C1 segment of cervical spinal cord (tissue), 14 donors: Measurements from ENCODE around the gene KCNK5.

Source experiments
- DNase-seq, 14 donors: peaks; one replicate each; lab custom pipeline; 2025; lab: John Stamatoyannopoulos, UW

KCNK5 gene

GRCh38 chr6:39172377-39172757 is 56.9 kb downstream of the KCNK5 start:
- DNase-seq, result no peak

DNA sequence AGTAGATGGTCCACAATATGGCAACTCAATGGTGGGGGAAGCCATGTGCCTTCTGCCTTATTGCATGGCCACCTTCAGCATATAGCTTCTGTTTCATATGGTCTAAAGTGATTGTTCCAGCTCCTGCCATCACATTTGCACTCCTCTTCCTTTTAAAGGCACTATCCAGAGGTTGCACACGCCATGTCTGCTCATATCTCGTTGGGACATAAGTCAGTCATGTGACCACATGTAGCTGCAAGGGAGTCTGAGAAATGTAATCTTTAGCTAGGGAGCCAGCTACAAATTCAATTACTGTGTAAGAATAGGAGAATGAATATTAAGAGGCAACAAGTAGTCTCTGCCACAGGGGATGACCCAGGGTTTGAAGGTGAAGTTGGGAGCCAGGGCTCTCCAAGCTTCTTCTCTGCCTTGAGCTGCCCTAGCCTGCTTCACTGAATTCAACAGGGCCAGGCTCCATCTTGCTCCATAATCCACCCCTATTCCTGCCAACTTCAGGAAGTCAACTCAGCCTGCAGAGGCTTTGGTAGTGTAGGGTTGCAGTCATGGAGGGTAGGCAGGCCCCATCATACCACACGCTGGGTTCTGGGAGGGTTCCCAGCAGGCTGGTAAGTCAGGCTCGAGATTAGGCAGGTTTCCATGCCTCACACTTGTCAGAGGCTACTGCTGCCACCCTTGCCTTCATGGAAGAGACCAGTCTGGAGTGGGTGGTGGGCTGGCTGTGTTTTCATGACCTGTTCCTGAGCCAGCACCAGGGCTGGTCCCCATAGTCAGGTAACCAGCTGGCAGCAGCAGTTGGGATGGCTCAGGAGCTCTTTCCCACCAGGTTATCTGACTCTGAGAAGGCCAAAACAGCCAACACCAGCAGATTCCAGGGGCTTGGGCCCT is 57.5 kb downstream of the KCNK5 start:
- no peak for DNase-seq

DNA sequence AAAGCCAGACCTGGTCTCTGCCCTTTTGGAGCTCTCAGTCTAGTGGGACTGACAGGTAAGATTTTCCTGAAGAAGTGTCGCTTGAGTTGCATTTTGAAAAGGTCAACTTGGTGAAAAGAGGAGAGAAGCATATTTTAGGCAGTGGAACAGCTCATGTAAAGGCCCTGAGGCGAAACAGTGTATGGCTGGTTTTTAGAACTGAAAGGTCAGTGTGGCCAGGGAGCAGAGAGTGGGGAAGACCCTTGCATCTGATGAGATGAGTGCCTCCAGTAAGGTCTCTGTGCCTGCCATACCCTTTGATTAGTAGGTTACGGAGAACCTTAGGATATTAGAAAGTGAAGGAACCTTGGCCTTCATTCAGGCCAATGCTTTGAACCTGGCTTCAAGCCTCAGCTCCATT is 58.4 kb downstream of the KCNK5 start:
- DNase-seq, result no peak

GRCh38 chr6:39170389-39170788 is 58.9 kb downstream of the KCNK5 start:
- no peak for DNase-seq

DNA sequence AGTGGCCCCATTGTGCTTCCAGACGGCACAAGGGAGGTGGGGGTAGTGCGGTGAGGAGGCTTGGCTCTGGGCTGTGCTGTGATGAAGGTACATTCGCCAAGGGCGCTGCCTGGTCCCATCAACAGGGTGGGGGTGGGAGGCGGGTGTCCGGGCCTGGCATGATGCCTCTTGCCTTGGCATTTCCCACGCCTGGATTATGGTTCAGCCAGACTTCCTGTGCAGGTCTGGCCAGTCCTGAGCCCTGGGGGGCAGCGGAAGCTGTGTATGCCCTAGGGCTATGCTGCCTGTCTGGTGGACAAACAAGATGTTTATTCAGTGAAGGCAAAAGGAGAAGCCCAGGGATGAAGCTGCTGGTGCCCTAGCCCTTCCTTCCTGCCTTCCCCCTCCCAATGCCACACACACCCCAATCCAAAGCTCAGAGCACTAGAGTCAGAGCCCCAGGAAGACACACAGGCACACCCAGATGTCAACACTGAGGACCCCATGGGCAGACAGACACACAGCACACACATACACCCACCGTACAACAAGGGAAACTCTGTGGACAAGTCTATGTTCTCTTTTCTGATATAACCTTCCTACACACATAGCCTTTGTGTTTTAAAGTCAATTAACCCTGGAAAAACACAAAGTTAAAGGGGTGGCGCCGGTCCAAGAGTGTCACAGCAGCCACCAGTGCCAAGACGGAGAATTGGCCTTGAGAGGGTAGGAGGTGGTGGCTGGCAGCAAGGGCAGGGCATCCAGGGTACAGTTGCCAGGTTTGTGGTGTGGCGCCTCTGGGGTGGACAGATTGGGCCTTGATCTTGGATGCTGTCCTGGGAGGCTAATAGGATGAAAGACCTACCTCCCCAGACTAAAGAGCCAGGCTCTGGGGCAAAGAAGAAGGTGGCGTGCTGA is 59.6 kb downstream of the KCNK5 start:
- DNase-seq, result no peak

GRCh38 chr6:39167866-39168625 is 61.2 kb downstream of the KCNK5 start:
- no peak for DNase-seq

- no peak for DNase-seq
These were observed 62.0 kb downstream of the KCNK5 start for GRCh38 chr6:39167321-39167720.

DNA sequence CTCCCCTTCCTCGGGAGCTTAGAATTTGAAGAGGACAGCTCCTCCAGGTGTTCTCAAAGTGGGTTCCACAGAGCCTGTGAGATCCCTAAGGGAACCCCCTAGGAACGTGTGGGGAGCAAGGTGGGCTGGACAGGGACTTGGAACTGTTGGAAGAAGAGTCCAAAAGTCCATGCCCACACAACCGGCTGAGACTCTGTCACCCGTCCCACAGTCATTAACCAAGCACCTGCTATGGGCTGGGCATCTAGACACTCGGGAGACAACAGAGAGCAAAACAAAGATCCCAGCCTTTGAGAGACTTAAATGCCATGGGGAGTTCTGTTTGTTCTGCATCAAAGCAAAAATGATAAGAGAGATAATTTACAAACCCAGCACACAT is 62.4 kb downstream of the KCNK5 start:
- no peak for DNase-seq

DNA sequence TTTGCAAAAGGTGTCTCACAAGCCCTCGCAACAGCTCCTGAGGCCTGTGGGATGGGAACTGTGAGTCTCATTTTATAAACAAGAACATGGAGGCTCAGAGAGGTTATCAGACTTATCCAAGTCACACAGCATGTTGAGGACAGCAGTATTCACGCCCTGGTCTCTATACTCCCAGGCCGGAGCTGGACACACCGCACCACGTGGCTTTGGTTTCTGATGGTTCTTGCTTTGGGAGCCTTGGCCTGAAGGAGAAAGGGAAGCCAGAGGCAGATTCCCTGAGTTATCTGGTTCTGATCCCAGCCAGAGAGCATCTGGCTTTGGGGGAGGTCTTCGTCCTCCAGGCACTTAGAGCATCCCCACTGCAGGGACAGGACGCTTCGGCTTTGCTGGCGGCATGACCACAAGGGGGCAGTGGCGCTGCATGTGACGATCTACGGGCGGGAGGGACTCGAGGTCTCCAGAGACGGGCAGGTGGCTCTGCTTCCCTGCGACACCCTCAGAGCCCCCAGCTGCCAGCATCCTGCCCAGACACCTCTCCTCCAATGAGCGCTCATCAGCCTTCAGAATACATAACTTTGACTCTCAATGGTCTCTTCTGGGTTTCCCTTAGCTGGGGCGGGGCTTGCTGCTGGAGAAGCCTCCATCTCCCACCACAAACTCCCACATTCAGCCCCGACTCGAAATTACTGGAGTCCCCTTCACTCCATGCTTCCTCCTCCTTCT is 62.9 kb downstream of the KCNK5 start:
- peak in 10 of 14 donors; percentile 12 to 71 (median 31) for DNase-seq

DNA sequence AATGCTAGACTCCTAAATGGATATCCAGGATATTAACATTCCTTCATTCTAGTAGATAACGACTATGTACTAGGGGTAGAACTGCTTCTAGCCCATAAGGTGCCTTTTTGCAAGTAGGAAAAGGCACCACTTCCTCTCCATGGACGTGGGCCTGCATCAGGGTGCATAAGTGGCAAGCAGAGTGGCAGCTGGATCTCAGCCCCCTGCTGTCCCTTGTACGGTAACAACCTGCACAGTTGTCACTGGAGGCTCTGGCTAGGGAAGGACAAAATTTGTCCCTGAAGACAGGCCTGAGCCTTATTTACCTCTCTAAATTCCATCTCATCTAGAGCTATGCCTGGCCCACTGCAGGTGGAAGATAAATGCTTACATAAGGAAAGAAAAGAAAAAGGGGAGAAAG is 71.8 kb downstream of the KCNK5 start:
- DNase-seq, result no peak

DNA sequence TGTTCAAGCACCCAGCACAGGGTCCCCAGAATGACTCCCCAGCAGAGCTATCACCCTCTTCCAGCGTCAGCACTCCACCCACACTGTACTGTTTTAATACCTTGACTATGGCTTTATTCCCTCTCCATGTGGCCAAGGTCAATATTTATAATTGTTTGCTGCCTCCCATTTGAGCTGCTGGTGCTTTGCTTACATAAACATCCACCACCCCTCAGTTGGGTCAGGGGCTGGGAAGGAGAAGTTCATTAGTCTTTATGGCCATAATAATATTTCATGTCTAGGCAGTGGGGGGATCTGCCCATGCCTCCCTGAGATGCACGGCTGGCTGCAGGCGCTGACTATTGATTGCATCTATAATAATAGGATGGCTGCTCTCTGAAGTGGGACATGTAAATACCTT is 72.5 kb downstream of the KCNK5 start:
- DNase-seq, result no peak

DNA sequence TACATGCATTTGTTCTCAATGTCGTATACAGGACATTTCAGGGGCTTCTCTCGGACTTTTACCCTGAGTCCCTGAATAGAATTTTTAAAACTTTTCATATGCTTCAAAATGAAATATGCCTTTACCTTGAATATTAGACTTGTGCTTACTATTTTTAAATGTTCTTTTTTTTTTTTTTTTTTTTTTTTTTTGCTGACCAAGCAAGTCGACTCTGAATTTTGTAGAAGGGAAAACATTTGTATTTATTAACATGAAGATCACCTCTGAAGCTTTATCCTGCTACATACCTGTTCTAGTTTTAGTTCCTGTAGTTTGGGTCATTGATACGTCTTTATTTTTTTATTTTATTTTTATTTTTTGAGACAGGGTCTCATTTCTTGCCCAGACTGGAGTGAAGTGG is 74.6 kb downstream of the KCNK5 start:
- no peak for DNase-seq

GRCh38 chr6:39153766-39154397 is 75.4 kb downstream of the KCNK5 start:
- DNase-seq, result no peak

DNA sequence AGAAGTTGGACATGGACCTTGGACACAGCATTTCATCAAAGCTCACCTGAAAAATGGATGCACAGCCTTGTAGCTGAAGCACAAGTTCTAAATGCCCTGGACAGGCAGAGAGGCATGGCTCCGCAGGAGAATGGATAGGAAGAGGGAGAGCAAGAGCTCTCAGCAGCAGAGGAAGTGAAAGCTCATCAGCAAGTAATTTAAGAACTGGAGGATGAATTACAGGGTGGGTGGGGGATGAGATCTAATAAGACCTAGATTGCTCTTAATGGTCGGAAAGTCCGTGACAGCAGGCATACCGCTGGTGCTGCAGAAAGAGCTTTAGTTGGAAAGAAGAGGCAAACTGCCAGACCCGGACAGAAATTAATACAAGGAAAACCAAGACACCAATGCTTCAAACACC is 77.0 kb downstream of the KCNK5 start:
- no peak for DNase-seq

GRCh38 chr6:39151211-39151610 is 78.1 kb downstream of the KCNK5 start:
- no peak for DNase-seq

DNA sequence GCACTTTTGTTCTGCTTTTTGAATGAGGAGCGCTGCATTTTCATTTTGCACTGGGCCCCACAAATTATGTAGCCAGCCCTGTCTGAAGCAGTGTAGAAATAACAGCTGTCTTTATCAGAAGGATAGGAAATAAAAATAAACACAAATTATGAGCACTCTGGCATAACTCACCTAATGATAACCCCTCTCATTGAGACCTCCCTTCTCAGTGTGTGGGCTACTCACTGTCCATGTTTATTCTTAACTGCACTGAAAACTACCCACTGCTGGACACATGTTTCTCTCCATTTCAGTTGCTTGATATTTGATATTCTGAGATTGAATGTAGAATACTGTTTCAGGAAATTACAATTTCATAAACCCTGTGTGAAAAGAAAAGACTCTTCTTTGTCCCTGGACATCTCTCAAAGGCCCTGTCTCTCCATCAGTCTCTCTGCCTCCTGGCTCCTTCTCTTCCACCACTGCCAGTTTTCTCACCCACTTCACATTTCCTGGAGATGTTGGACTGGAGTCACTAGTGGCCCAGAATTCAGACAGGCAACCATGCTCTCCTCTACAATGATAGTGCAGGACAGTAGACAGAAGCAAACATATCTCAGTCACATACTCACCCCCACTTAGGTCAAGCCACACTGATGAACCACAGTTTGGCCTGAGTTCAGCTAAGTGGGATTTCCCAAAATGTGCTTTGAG is 84.6 kb downstream of the KCNK5 start:
- no peak for DNase-seq

- no peak for DNase-seq
These were observed 85.9 kb downstream of the KCNK5 start for GRCh38 chr6:39143238-39143930.

- DNase-seq, result no peak
These were observed 88.6 kb downstream of the KCNK5 start for GRCh38 chr6:39140556-39141167.
